ENCODE data around the gene ROBO1.
A peak's percentile ranks its signal among the peaks of the same experiment; 100 is the strongest.

ROBO1 gene

GRCh38 chr3:78794431-78794830, 973.4 kb downstream of the ROBO1 start:
- in situ Hi-C loops (cut with HindIII; ENCODE audit: low sequenced_read_pairs), result no loop called here
- H3K4me3 ChIP-seq (ENCODE audit: low read depth, low read length), result no peak overlapping the region
- DNase-seq (ENCODE audit: low read depth, low spot score), result no peak
- TF ChIP-seq, protein P1, sequence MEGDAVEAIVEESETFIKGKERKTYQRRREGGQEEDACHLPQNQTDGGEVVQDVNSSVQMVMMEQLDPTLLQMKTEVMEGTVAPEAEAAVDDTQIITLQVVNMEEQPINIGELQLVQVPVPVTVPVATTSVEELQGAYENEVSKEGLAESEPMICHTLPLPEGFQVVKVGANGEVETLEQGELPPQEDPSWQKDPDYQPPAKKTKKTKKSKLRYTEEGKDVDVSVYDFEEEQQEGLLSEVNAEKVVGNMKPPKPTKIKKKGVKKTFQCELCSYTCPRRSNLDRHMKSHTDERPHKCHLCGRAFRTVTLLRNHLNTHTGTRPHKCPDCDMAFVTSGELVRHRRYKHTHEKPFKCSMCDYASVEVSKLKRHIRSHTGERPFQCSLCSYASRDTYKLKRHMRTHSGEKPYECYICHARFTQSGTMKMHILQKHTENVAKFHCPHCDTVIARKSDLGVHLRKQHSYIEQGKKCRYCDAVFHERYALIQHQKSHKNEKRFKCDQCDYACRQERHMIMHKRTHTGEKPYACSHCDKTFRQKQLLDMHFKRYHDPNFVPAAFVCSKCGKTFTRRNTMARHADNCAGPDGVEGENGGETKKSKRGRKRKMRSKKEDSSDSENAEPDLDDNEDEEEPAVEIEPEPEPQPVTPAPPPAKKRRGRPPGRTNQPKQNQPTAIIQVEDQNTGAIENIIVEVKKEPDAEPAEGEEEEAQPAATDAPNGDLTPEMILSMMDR (IDR thresholded peaks at IDR 0.05; ENCODE audit: low read depth, low read length), result no peak

DNA sequence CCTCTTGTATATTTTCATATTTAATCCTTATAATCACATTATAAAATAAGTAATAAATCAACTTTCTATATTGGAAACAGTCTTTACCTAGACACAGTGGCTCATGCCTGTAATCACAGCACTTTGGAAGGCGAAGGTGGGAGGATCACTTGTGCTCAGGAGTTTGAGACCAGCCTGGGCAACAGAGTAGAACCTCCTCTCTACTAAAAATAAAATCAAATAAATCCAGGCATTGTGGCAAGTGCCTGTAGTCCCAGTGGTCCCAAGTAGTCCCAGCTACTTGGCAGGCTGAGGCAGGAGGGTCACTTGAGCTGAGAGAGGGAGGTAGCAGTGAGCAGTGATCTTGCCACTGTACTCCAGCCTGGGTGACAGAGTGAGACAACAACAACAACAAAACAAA, 975.1 kb downstream of the ROBO1 start:
- no peak overlapping the region for H3K4me3 ChIP-seq (ENCODE audit: low read depth, low read length)
- in situ Hi-C loops (cut with HindIII; ENCODE audit: low sequenced_read_pairs), result no loop called here
- DNase-seq (ENCODE audit: low read depth, low spot score), result no peak
- TF ChIP-seq, protein P1 (IDR thresholded peaks at IDR 0.05; ENCODE audit: low read depth, low read length), result no peak

- no peak overlapping the region for H3K4me3 ChIP-seq (ENCODE audit: low read depth, low read length)
- TF ChIP-seq, protein P1 (IDR thresholded peaks at IDR 0.05; ENCODE audit: low read depth, low read length), result no peak
- in situ Hi-C loops (cut with HindIII; ENCODE audit: low sequenced_read_pairs), result no loop called here
- DNase-seq (ENCODE audit: low read depth, low spot score), result no peak
Observed at GRCh38 chr3:78792212-78792611, 975.6 kb downstream of the ROBO1 start.

- H3K4me3 ChIP-seq (ENCODE audit: low read depth, low read length), result no peak overlapping the region
- TF ChIP-seq, protein P1 (IDR thresholded peaks at IDR 0.05; ENCODE audit: low read depth, low read length), result no peak
- DNase-seq (ENCODE audit: low read depth, low spot score), result no peak
- in situ Hi-C loops (cut with HindIII; ENCODE audit: low sequenced_read_pairs), result no loop called here
Observed at GRCh38 chr3:78791753-78792152, 976.0 kb downstream of the ROBO1 start.

GRCh38 chr3:78788839-78789238, 979.0 kb downstream of the ROBO1 start:
- no peak for DNase-seq (ENCODE audit: low read depth, low spot score)
- H3K4me3 ChIP-seq (ENCODE audit: low read depth, low read length), result no peak overlapping the region
- in situ Hi-C loops (cut with HindIII; ENCODE audit: low sequenced_read_pairs), result no loop called here
- TF ChIP-seq, protein P1 (IDR thresholded peaks at IDR 0.05; ENCODE audit: low read depth, low read length), result no peak

DNA sequence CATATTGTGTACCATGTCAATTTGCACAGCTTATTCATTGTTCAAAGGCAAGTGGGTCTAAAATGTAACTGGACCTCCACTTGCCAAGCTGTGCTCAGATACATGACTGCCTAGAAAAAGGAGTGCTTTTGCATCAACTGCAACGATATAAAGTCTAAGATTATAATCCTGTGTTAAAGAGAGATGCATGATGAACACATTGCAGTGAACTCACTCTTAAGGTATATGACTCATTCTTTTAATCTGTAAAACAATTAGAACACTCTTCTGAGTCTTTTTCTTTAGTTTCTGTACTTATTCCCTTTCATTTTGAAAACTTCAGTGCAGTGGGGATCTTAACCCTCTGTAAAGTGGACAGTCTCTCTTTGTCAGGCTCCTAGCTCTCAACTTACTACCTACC, 982.8 kb downstream of the ROBO1 start:
- TF ChIP-seq, protein P1 (IDR thresholded peaks at IDR 0.05; ENCODE audit: low read depth, low read length), result no peak
- in situ Hi-C loops (cut with HindIII; ENCODE audit: low sequenced_read_pairs), result no loop called here
- peak; percentile 22 for DNase-seq (ENCODE audit: low read depth, low spot score)
- H3K4me3 ChIP-seq (ENCODE audit: low read depth, low read length), result no peak overlapping the region

GRCh38 chr3:78781351-78781750, 986.4 kb downstream of the ROBO1 start:
- TF ChIP-seq, protein P1 (IDR thresholded peaks at IDR 0.05; ENCODE audit: low read depth, low read length), result no peak
- no peak overlapping the region for H3K4me3 ChIP-seq (ENCODE audit: low read depth, low read length)
- no peak for DNase-seq (ENCODE audit: low read depth, low spot score)
- in situ Hi-C loops (cut with HindIII; ENCODE audit: low sequenced_read_pairs), result no loop called here
